HepG2 (cell line): ENCODE results near the gene KIAA0232. TPM values are rescaled to one million over a fixed set of nuclear protein-coding genes. Genes with fewer than 3 reads are reported as not detected.
A peak's percentile ranks its signal among the peaks of the same experiment; 100 is the strongest.

Experiments used
- FOXM1 ChIP-seq: sonication (generic); formaldehyde crosslinking; IDR thresholded peaks from 2 replicates; pipeline ENCODE4 v1.5.0; 2020; ENCODE audit warnings: missing genetic modification reagents
- KLF12 ChIP-seq: sonication (generic); formaldehyde crosslinking; IDR thresholded peaks from 2 replicates; pipeline ENCODE4 v1.4.0; 2020; ENCODE audit warnings: missing genetic modification reagents, borderline replicate concordance
- KLF6 ChIP-seq: IDR thresholded peaks from 2 replicates; pipeline ENCODE4 v1.8.0; 2016; ENCODE audit warnings: missing biosample characterization, missing genetic modification reagents
- ZBTB10 ChIP-seq: sonication (generic); formaldehyde crosslinking; IDR thresholded peaks from 2 replicates; pipeline ENCODE4 v1.4.0; 2020; ENCODE audit warnings: missing genetic modification reagents, borderline replicate concordance
- ZC3H13 ChIP-seq: sonication (generic); formaldehyde crosslinking; IDR thresholded peaks from 2 replicates; pipeline ENCODE4 v1.8.1; 2023; ENCODE audit warnings: mild to moderate bottlenecking, missing genetic modification reagents, moderate library complexity
- ZNF160 ChIP-seq: sonication (generic); formaldehyde crosslinking; IDR thresholded peaks from 2 replicates; pipeline ENCODE4 v1.8.0; 2022; ENCODE audit warnings: mild to moderate bottlenecking, inconsistent platforms, missing genetic modification reagents
- ZNF446 ChIP-seq: sonication (generic); formaldehyde crosslinking; IDR thresholded peaks from 2 replicates; pipeline ENCODE4 v1.5.0; 2020; ENCODE audit warnings: mild to moderate bottlenecking, missing genetic modification reagents
- ZNF550 ChIP-seq: sonication (generic); formaldehyde crosslinking; IDR thresholded peaks from 2 replicates; pipeline ENCODE4 v1.4.0; 2020; ENCODE audit warnings: mild to moderate bottlenecking, missing genetic modification reagents, borderline replicate concordance
- ZNF678 ChIP-seq: sonication (generic); formaldehyde crosslinking; IDR thresholded peaks from 2 replicates; pipeline ENCODE4 v1.4.0; 2020; ENCODE audit warnings: mild to moderate bottlenecking, missing genetic modification reagents
- polyA plus RNA-seq, 8 experiments: library from polyadenylated mRNA; depleted of rRNA in 3 of 8; stranded (reverse) in 7 of 8; unstranded in 1 of 8; fragments of >200 nt; fragmentation: Illumina TruSeq in 4 of 8; extraction: Trizol in 4 of 8; gene quantifications; 2 replicates each; pipeline versions ENCODE4 v1.2.1 to v1.2.3, GENCODE V29; 2011 to 2016; ENCODE audit warnings: low read depth in 4 of 8, missing spikeins in 1 of 8, mixed read lengths in 1 of 8; ENCODE audit not compliant: insufficient read depth in 1 of 8
- total RNA-seq, 5 experiments: library from RNA; depleted of rRNA; stranded (reverse); fragments of >200 nt; fragmentation: Illumina TruSeq; extraction: Trizol; gene quantifications; 2 replicates each; pipeline ENCODE4 v1.2.3, GENCODE V29; 2016; ENCODE audit warnings: low read depth in 1 of 5
- TF ChIP-seq, protein P1 (sequence below): IDR thresholded peaks from 2 replicates; pipeline ENCODE4 v1.6.1; 2012; ENCODE audit warnings: low read length, improper control_type of control experiment
- TF ChIP-seq, protein P2 (sequence below): sonication (generic); formaldehyde crosslinking; IDR thresholded peaks from 2 replicates; pipeline ENCODE4 v1.5.0; 2020; ENCODE audit warnings: missing genetic modification reagents
- TF ChIP-seq, protein P3 (sequence below): sonication (generic); formaldehyde crosslinking; IDR thresholded peaks from 2 replicates; pipeline ENCODE4 v1.5.0; 2020; ENCODE audit warnings: mild to moderate bottlenecking, missing genetic modification reagents, borderline replicate concordance

Gene KIAA0232
- total and polyA plus RNA-seq, 2 of the 13 experiments (the other 11 are each of a cell fraction or from before 2014, with no cell fraction given) = 7.8 to 17.1 TPM

DNA sequence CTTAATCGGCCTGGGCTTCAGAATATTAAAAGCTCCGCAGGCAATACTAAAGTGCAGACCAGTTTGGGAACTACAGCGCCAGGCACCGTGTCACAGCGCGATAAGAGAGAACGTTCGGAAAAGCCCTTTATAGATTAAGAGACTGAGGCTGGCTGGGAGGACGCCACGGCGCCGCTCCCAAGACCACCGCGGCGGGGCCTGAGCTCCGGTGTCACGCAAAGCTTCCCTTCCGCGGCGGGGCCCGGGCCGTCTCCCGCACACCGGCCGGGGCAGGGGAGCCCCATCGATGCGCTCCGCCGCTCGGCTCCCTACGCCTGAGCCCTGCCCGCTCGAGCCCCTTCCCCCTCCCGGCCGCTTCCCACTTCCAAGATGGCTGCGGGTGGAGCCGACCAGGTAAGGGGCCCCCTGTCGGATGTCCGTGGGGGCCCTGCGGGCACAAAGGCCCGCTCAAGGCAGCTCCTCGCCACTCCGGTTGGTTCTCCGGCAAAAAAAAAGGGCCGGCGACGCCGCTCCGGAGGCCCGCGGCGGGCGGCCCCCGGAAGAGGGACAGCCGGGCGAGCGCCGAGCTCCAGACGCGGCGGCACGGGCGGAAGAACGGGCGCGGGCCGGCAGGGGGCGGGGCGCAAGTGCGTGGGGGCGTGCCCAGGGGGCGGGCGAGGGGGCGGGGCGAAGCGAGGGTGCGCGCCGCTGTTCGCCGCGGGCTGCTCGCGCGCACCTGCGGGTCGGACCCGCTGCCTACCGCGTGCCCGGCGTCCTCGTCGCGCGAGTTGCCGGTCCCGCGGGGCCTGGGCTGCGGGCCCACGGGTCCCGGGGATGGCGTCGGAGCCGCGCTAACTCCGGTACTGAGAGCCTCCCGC is 126.8 kb downstream of the KIAA0232 start, which contains the start of gene TBC1D14 (continued):
- TF ChIP-seq, protein P1, sequence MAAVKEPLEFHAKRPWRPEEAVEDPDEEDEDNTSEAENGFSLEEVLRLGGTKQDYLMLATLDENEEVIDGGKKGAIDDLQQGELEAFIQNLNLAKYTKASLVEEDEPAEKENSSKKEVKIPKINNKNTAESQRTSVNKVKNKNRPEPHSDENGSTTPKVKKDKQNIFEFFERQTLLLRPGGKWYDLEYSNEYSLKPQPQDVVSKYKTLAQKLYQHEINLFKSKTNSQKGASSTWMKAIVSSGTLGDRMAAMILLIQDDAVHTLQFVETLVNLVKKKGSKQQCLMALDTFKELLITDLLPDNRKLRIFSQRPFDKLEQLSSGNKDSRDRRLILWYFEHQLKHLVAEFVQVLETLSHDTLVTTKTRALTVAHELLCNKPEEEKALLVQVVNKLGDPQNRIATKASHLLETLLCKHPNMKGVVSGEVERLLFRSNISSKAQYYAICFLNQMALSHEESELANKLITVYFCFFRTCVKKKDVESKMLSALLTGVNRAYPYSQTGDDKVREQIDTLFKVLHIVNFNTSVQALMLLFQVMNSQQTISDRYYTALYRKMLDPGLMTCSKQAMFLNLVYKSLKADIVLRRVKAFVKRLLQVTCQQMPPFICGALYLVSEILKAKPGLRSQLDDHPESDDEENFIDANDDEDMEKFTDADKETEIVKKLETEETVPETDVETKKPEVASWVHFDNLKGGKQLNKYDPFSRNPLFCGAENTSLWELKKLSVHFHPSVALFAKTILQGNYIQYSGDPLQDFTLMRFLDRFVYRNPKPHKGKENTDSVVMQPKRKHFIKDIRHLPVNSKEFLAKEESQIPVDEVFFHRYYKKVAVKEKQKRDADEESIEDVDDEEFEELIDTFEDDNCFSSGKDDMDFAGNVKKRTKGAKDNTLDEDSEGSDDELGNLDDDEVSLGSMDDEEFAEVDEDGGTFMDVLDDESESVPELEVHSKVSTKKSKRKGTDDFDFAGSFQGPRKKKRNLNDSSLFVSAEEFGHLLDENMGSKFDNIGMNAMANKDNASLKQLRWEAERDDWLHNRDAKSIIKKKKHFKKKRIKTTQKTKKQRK = no peak
- TF ChIP-seq ZNF160 (CRISPR knock-in tag) = no peak
- TF ChIP-seq, protein P2, sequence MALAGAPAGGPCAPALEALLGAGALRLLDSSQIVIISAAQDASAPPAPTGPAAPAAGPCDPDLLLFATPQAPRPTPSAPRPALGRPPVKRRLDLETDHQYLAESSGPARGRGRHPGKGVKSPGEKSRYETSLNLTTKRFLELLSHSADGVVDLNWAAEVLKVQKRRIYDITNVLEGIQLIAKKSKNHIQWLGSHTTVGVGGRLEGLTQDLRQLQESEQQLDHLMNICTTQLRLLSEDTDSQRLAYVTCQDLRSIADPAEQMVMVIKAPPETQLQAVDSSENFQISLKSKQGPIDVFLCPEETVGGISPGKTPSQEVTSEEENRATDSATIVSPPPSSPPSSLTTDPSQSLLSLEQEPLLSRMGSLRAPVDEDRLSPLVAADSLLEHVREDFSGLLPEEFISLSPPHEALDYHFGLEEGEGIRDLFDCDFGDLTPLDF = no peak
- TF ChIP-seq ZBTB10 (CRISPR knock-in tag) = no peak
- peak; percentile 61; the same call in 1 of the 2 replicates for TF ChIP-seq KLF6 (CRISPR knock-in tag)
- peak; percentile 75 for TF ChIP-seq KLF12 (CRISPR knock-in tag)
- TF ChIP-seq ZNF678 (CRISPR knock-in tag) = no peak
- TF ChIP-seq FOXM1 (CRISPR knock-in tag) = no peak
- TF ChIP-seq ZNF446 (CRISPR knock-in tag) = 0 out of 2 replicates have a peak, but pooled peaks have one; percentile 62
- no peak for TF ChIP-seq ZNF550 (CRISPR knock-in tag)
- TF ChIP-seq, protein P3, sequence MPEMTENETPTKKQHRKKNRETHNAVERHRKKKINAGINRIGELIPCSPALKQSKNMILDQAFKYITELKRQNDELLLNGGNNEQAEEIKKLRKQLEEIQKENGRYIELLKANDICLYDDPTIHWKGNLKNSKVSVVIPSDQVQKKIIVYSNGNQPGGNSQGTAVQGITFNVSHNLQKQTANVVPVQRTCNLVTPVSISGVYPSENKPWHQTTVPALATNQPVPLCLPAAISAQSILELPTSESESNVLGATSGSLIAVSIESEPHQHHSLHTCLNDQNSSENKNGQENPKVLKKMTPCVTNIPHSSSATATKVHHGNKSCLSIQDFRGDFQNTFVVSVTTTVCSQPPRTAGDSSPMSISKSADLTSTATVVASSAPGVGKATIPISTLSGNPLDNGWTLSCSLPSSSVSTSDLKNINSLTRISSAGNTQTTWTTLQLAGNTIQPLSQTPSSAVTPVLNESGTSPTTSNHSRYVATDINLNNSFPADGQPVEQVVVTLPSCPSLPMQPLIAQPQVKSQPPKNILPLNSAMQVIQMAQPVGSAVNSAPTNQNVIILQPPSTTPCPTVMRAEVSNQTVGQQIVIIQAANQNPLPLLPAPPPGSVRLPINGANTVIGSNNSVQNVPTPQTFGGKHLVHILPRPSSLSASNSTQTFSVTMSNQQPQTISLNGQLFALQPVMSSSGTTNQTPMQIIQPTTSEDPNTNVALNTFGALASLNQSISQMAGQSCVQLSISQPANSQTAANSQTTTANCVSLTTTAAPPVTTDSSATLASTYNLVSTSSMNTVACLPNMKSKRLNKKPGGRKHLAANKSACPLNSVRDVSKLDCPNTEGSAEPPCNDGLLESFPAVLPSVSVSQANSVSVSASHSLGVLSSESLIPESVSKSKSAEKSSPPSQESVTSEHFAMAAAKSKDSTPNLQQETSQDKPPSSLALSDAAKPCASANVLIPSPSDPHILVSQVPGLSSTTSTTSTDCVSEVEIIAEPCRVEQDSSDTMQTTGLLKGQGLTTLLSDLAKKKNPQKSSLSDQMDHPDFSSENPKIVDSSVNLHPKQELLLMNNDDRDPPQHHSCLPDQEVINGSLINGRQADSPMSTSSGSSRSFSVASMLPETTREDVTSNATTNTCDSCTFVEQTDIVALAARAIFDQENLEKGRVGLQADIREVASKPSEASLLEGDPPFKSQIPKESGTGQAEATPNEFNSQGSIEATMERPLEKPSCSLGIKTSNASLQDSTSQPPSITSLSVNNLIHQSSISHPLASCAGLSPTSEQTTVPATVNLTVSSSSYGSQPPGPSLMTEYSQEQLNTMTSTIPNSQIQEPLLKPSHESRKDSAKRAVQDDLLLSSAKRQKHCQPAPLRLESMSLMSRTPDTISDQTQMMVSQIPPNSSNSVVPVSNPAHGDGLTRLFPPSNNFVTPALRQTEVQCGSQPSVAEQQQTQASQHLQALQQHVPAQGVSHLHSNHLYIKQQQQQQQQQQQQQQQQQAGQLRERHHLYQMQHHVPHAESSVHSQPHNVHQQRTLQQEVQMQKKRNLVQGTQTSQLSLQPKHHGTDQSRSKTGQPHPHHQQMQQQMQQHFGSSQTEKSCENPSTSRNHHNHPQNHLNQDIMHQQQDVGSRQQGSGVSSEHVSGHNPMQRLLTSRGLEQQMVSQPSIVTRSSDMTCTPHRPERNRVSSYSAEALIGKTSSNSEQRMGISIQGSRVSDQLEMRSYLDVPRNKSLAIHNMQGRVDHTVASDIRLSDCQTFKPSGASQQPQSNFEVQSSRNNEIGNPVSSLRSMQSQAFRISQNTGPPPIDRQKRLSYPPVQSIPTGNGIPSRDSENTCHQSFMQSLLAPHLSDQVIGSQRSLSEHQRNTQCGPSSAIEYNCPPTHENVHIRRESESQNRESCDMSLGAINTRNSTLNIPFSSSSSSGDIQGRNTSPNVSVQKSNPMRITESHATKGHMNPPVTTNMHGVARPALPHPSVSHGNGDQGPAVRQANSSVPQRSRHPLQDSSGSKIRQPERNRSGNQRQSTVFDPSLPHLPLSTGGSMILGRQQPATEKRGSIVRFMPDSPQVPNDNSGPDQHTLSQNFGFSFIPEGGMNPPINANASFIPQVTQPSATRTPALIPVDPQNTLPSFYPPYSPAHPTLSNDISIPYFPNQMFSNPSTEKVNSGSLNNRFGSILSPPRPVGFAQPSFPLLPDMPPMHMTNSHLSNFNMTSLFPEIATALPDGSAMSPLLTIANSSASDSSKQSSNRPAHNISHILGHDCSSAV (CRISPR knock-in tag) = 0 out of 2 replicates have a peak, but pooled peaks have one; percentile 78
- peak; percentile 38; the same call in 1 of the 2 replicates for TF ChIP-seq ZC3H13 (CRISPR knock-in tag)
